Urinary bladder (tissue), 4 donors: ENCODE results near the gene AFTPH. TPM values are rescaled to one million over a fixed set of nuclear protein-coding genes. Genes with fewer than 3 reads are reported as not detected.

ENCODE experiments used
- DNase-seq: peaks from one replicate; pipeline ENCODE4 v3.0.0-alpha.2; 2015; ENCODE audit errors: extremely low spot score
- H3K27ac ChIP-seq: one replicate; pipeline ENCODE4 v1.5.1; 2013; ENCODE audit warnings: low read depth, mild to moderate bottlenecking, moderate library complexity
- H3K36me3 ChIP-seq: one replicate; pipeline ENCODE4 v1.6.1; 2013; ENCODE audit warnings: mild to moderate bottlenecking, moderate library complexity; ENCODE audit not compliant: insufficient read depth
- H3K4me1 ChIP-seq: one replicate; pipeline ENCODE4 v1.6.1; 2013; ENCODE audit warnings: mild to moderate bottlenecking, moderate library complexity; ENCODE audit not compliant: insufficient read depth
- H3K4me3 ChIP-seq: one replicate; pipeline ENCODE4 v1.5.1; 2013; ENCODE audit warnings: low read depth, low read length
- WGBS: extraction: QIAGEN DNeasy Blood & Tissue Kit; methylation state at CpG from one replicate; pipeline ENCODE4 v1.1.7; 2013; 5-methylcytosine and 5-hydroxymethylcytosine counted together
- polyA plus RNA-seq: library from polyadenylated mRNA; stranded (reverse); fragments of 200-250 nt; gene quantifications from one replicate; pipeline ENCODE4 v1.2.3, GENCODE V29; 2013
- small RNA-seq: library from RNA; depleted of rRNA; stranded (forward); fragments of <200 nt; gene quantifications from one replicate; pipeline ENCODE3, GENCODE V24; 2014
- total RNA-seq: library from RNA; depleted of rRNA; stranded (reverse); fragments of >200 nt; gene quantifications from one replicate; pipeline ENCODE4 v1.2.3, GENCODE V29; 2014
- donor health status: healthy with polysubstance abuse.
- donor health status: healthy.

The AFTPH gene
- total and polyA plus RNA-seq, 2 donors: 20.6 to 60.1 TPM

- no peak for DNase-seq
- peaks cover 4% of the 10 kb centered on the region for H3K4me1 ChIP-seq
- no peak overlapping the region for H3K27ac ChIP-seq
- WGBS: 91% methylated on average over 5 of the region's 5 CpGs
- peaks cover 4% of the 10 kb centered on the region for H3K36me3 ChIP-seq
- H3K4me3 ChIP-seq: no peak overlapping the region
These were observed 113.8 kb downstream of the AFTPH start for GRCh38 chr2:64637931-64638330.

DNA sequence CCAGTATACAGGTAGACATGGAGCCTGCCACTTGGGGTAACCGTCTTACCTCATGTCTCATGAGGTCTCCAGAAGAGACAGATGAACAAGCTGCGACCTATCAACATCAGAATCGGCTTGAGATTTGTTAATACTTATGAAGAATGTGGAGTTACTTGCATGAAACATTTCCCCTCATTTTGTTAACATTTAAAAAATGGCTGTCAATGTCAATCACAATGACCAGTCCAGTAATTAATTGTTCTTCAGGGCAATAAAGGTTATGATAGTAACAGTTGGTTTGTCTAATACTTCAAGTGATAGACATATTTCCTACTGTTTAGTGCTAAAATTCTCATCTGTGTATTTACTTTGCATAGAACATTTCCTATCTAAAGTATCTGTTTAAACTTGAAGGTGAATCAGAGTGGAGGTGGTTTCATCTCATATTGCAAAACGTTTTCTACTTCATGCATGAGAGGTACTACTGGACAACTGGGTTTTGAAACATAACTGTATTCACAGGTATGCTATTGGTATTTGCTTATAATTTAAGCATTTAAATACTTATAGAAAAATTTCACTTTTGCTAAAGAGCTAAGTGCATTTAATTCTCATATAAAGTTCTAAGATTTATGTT, 114.5 kb downstream of the AFTPH start:
- peaks cover 4% of the 10 kb centered on the region for H3K36me3 ChIP-seq
- 85% methylated on average over 4 of the region's 4 CpGs for WGBS
- H3K27ac ChIP-seq: no peak overlapping the region
- DNase-seq: no peak
- H3K4me3 ChIP-seq: no peak overlapping the region
- peaks cover 4% of the 10 kb centered on the region for H3K4me1 ChIP-seq

DNA sequence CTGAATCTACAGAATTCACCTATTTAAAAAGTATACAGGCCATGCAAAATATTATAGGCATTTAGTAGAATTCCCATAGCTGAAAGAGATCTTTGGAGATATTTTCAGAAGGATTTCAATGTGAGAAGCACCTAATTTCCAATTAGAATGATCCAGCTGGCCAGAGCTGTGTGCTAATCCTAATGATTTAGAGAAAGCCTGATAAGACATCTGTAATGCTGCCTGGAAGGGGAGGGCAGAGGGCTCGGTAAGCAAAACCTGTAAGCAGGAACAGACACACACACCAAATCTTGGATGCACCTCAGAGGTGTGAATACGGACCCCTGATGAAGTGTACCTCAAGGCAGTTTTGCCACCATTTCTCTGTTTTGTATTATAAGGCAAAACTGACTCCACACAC, 115.6 kb downstream of the AFTPH start:
- WGBS: 51% methylated on average over 2 of the region's 2 CpGs
- DNase-seq: no peak
- peaks cover 4% of the 10 kb centered on the region for H3K36me3 ChIP-seq
- no peak overlapping the region for H3K27ac ChIP-seq
- no peak overlapping the region for H3K4me3 ChIP-seq
- peaks cover 4% of the 10 kb centered on the region for H3K4me1 ChIP-seq

DNA sequence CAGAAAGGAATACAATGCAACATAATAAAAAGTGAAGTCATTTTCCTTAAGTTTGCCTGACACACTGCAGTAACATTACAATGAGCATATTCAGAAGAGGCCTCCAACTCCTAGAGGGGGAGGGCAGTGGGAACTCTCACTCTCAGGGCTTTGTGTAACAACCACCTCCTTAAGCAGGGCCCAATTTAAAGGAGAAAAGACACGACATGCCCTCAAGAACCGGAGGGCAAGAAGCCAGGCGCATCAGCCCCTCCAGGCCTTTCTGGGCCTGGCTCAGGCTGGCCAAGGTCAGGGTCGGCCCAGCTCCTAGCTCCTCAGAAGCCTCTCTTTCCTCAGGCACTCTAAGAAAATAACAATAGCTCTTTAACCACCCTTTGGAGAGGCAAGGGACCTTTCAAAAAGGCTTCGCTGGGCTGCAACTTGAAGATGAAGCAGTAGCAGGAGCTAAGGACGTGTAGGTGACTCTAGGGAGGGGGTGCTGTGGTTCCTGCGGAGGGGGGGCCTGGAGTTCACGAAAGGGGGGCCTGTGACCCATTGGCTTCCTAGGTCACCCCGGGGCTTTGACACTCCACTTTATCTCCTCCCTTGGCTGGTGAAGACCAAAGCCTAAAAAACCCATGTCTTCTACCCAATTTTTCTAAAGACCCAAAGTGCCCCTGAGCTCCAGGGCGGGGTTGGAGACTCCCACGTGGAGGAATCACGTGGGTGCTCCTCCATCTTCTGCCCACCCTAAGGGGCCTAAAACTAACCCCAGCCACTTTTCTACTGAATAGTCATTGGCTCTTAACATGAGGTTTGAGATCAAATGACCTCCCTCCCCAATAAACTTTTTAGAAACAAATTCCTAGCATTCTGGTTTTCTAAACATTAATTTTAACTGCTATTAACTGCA, 116.3 kb downstream of the AFTPH start:
- Histone ChIP-seq H3K4me1 (peaks cover 4% of the 10 kb centered on the region), H3K36me3 (peaks cover 4% of the 10 kb centered on the region), H3K27ac (no peak overlapping the region), H3K4me3 (no peak overlapping the region)
- 74% methylated on average over 12 of the region's 12 CpGs for WGBS
- DNase-seq: no peak

- 86% methylated on average over 10 of the region's 10 CpGs for WGBS
- Histone ChIP-seq H3K27ac (no peak overlapping the region), H3K4me1 (peaks cover 2% of the 10 kb centered on the region), H3K36me3 (no peaks in the 10 kb centered on the region), H3K4me3 (no peak overlapping the region)
- no peak for DNase-seq
These were observed 117.5 kb downstream of the AFTPH start for GRCh38 chr2:64641599-64641998.

Small RNAs within 50 kb of the gene (small RNA-seq; reads per million reads assigned to genes)
- gene RNU6-100P: not detected

Other genes starting within 250 kb of the AFTPH start
- gene LGALSL, start 70.2 kb upstream of the AFTPH start, total RNA-seq: 20.6 TPM
- gene LGALSL, start 70.2 kb upstream of the AFTPH start, polyA plus RNA-seq: 4.7 TPM
- 14.6 TPM for gene SERTAD2, start 129.6 kb downstream of the AFTPH start, total RNA-seq
- 17.6 TPM for gene SERTAD2, start 129.6 kb downstream of the AFTPH start, polyA plus RNA-seq